Activated CD4-positive, alpha-beta memory T cell treated with anti-CD3 and anti-CD28 coated beads for 36 hours (primary cell): ENCODE results near the gene CITED4. TPM values are rescaled to one million over a fixed set of nuclear protein-coding genes. Genes with fewer than 3 reads are reported as not detected.
A peak's percentile ranks its signal among the peaks of the same experiment; 100 is the strongest.

Experiments
- CTCF ChIA-PET: fragments of 350-600 bp; sonication (Branson Sonifier 250); formaldehyde crosslinking; loops from one replicate; lab custom pipeline; 2021; ENCODE audit warnings: antibody characterized with exemption, inconsistent platforms; lab: Charles Lee
- POLR2A ChIA-PET: fragments of 350-600 bp; sonication (Branson Sonifier 250); formaldehyde crosslinking; loops from one replicate; lab custom pipeline; 2021; ENCODE audit warnings: antibody characterized with exemption; lab: Charles Lee
- DNase-seq: peaks from one replicate; pipeline ENCODE4 v3.0.0-alpha.2; 2020
- H3K27ac Mint-ChIP-seq: one replicate; pipeline ENCODE4 v1.8.0; 2021; ENCODE audit warnings: mixed read lengths
- H3K27me3 Mint-ChIP-seq: one replicate; pipeline ENCODE4 v1.8.0; 2021; ENCODE audit warnings: mixed read lengths
- H3K36me3 Mint-ChIP-seq: one replicate; pipeline ENCODE4 v1.8.0; 2021; ENCODE audit warnings: mixed read lengths
- H3K4me1 Mint-ChIP-seq: one replicate; pipeline ENCODE4 v1.8.0; 2021; ENCODE audit warnings: low read depth, mixed read lengths
- H3K4me3 Mint-ChIP-seq: one replicate; pipeline ENCODE4 v1.8.0; 2021; ENCODE audit warnings: mild to moderate bottlenecking, mixed read lengths
- H3K9me3 Mint-ChIP-seq: one replicate; pipeline ENCODE4 v1.8.0; 2021; ENCODE audit warnings: mixed read lengths
- intact Hi-C: fragments of 100-400 bp; cut with micrococcal nuclease; formaldehyde crosslinking; loops from one replicate; pipeline ENCODE4 v1.15.1; 2023
- total RNA-seq, 2 experiments: library from RNA; stranded (reverse); gene quantifications; one replicate each; pipeline ENCODE4 v1.2.3, GENCODE V29; 2021

Gene CITED4
- total RNA-seq, 2 experiments from 2014 or later, result 1.9 to 2.1 TPM

DNA sequence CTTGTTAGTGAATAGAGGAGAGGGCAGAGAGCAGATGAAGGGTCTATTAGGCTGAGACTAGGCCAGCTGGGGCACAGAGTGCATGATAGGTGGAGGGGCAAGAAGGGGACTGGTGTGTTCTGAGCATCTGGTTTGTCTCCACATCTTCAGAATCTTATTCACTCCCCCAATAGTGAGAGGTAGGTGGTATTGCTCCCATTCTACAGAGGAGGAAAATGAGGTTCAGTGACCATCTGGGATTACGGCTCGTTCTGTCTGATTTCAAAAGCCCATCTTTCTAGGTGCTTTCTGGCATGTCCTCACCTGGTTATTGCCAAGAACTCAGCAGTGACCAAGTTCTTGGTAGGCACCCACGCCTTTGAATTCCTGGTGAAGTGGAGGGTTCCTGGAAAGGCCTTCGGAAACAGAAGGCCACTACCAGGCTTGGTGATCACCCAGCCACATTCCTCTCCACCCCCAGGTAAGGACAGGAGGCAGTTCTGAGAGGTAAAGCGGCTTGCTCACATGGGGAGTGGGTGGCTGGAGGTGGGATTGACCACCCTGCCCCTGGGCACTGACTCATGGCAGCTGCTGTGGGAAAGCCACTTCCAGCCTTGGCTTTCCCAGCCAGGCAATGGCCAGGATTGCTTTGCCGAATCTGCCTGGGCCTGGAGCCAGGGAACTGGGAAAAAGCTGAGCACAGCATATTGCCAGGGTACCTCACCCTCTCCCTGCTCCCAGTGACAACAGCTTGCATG is 18.8 kb upstream of the CITED4 start:
- ChIA-PET POLR2A (no interaction called here), CTCF (no interaction called here)
- DNase-seq, result no peak
- Mint-ChIP-seq H3K36me3 (peaks cover 8% of the 10 kb centered on the region), H3K27ac (no peak overlapping the region), H3K9me3 (peaks cover 10% of the 10 kb centered on the region), H3K4me3 (no peak overlapping the region), H3K27me3 (peaks cover 23% of the 10 kb centered on the region), H3K4me1 (peaks cover 19% of the 10 kb centered on the region)
- intact Hi-C loops, result no loop called here

DNA sequence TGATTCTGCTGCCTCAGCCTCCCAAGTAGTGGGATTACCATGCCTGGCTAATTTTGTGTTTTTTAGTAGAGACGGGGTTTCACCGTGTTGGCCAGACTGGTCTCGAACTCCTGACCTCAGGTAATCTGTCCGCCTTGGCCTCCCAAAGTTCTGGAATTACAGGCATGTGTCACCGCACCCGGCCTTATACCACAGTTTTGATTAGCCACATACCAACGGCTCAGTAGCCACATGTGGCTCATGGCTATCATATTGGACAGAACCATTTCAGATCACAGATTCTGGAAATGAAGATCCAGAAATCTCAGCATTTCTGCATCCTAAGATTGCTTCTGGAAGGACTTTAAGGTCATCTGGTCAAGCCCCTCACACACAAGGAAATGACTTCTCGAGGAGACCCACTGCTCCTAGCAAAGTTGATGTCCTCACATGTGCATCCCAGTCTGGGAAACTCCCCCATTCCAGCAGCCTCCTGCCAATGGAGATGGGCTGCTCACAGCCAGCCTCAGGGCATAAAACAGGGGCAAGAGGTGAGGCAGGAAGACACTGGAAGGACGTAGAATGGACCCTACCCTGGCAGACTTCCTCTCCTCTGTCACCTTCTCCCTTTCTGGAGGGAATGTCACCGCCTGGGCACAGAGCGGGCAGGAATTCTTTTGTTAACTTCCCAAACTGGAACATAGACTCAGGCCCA is 17.5 kb upstream of the CITED4 start:
- Mint-ChIP-seq H3K4me1 (peaks cover 31% of the 10 kb centered on the region), H3K27ac (no peak overlapping the region), H3K36me3 (peaks cover 11% of the 10 kb centered on the region), H3K4me3 (no peak overlapping the region), H3K27me3 (peaks cover 12% of the 10 kb centered on the region), H3K9me3 (peaks cover 14% of the 10 kb centered on the region)
- intact Hi-C loops, result no loop called here
- POLR2A ChIA-PET, result no interaction called here
- no peak for DNase-seq
- CTCF ChIA-PET, result no interaction called here

DNA sequence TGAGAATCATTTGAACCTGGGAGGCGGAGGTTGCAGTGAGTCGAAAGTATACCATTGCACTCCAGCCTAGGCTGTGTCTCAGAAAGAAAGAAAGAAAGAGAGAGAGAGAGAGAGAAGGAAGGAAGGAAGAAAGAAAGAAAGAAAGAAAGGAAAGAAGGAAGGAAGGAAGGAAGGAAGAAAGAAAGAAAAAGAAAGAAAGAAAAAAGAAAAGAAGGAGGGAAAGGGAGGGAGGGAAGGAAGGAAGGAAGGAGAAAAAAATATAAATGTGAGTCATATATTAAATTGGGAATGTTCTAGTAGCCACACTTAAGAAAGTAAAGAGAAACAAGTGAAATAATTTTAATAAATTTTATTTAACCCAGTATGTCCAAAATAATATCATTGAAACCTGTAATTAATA is 16.7 kb upstream of the CITED4 start:
- intact Hi-C loops, result no loop called here
- Mint-ChIP-seq H3K4me1 (peaks cover 30% of the 10 kb centered on the region), H3K4me3 (no peak overlapping the region), H3K27me3 (peaks cover 8% of the 10 kb centered on the region), H3K36me3 (peaks cover 11% of the 10 kb centered on the region), H3K27ac (no peak overlapping the region), H3K9me3 (peaks cover 14% of the 10 kb centered on the region)
- ChIA-PET CTCF (interaction anchor here (4.0 kb wide), 1 partner anchor 74 kb away, joined by 28 read pairs; no protein-coding TSS in a partner anchor), POLR2A (no interaction called here)
- DNase-seq, result no peak

DNA sequence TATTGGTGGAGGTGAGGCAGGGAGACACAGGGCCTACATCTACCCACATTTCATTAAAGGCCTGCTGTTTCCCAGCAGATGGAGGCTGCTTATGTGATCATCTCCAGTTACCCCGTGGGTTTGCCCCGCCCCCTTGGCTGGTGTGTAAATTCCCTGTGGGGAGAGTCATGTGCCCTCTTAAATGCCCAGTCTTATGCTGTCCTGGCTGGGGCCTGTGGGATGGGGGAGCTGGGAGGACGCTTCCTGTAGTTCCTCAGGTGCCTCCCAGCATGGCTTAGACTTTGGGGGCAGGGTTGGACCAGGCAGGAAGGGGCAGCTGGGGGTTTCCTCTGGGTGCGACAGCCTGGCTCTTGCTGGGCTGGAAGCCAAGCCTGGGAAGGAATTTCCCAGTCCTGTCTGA is 15.5 kb upstream of the CITED4 start:
- POLR2A ChIA-PET, result no interaction called here
- Mint-ChIP-seq H3K27me3 (peaks cover 2% of the 10 kb centered on the region), H3K27ac (no peak overlapping the region), H3K4me1 (peaks cover 30% of the 10 kb centered on the region), H3K36me3 (peaks cover 9% of the 10 kb centered on the region), H3K4me3 (no peak overlapping the region), H3K9me3 (peaks cover 14% of the 10 kb centered on the region)
- intact Hi-C loops, result no loop called here
- CTCF ChIA-PET, result interaction anchor here (4.0 kb wide), 1 partner anchor 75 kb away, joined by 28 read pairs; no protein-coding TSS in a partner anchor
- DNase-seq, result peak; percentile 49

DNA sequence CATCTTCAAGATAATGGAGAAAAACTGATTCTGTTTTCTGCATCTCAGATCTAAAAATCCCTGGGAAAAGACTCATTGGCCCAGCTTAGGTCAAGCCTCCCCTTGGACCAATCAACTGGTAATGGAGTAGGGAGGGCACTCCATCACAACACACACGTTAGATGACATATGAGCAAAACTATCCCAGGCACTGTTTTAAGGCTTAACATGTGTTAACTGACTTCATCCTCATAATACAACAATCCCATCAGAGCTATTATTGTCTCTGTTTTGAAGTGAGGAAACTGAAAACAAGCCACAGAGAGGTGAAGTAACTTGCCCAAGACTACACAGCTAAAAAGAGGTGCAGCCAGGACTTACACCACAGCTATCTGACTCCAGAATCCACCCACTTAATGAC is 14.7 kb upstream of the CITED4 start:
- Mint-ChIP-seq H3K27me3 (no peaks in the 10 kb centered on the region), H3K4me1 (peaks cover 30% of the 10 kb centered on the region), H3K36me3 (peaks cover 9% of the 10 kb centered on the region), H3K27ac (peak overlapping the region; percentile 28), H3K9me3 (peaks cover 14% of the 10 kb centered on the region), H3K4me3 (no peak overlapping the region)
- no peak for DNase-seq
- intact Hi-C loops, result no loop called here
- ChIA-PET CTCF (interaction anchor here (0.6 to 4.0 kb wide), 5 partner anchors 15 to 183 kb away, joined by 3 to 28 read pairs (median 3); partner anchors contain the start of gene CITED4), POLR2A (interaction anchor here (0.5 to 1.6 kb wide), 3 partner anchors 15 to 103 kb away, joined by 3 to 5 read pairs (median 4); partner anchors contain the start of genes CITED4 and CTPS1)

DNA sequence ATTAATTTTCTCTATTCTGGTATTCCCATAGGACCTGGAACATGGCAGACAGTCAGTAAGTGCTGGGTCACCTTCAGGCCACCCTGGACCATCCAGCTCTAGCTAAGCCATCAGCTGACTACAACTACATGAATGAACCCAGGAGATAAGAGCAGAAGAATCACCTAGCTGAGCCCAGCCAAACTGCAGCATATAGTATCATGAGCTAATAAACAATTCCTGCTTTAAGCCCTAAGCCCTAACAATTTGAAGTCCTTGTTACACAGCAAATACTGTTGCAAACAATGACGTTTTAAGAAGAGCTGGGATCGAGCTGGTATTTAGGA is 14.2 kb upstream of the CITED4 start:
- Mint-ChIP-seq H3K36me3 (peaks cover 9% of the 10 kb centered on the region), H3K4me1 (peaks cover 30% of the 10 kb centered on the region), H3K9me3 (peaks cover 14% of the 10 kb centered on the region), H3K4me3 (no peak overlapping the region), H3K27me3 (no peaks in the 10 kb centered on the region), H3K27ac (peak overlapping the region; percentile 73)
- POLR2A ChIA-PET, result interaction anchor here (1.2 to 1.6 kb wide), 2 partner anchors 14 to 104 kb away, joined by 4 to 5 read pairs; partner anchors contain the start of genes CITED4 and CTPS1
- CTCF ChIA-PET, result interaction anchor here (0.6 to 4.0 kb wide), 6 partner anchors 14 to 183 kb away, joined by 3 to 28 read pairs (median 4); partner anchors contain the start of gene CITED4
- intact Hi-C loops, result no loop called here
- DNase-seq, result no peak

DNA sequence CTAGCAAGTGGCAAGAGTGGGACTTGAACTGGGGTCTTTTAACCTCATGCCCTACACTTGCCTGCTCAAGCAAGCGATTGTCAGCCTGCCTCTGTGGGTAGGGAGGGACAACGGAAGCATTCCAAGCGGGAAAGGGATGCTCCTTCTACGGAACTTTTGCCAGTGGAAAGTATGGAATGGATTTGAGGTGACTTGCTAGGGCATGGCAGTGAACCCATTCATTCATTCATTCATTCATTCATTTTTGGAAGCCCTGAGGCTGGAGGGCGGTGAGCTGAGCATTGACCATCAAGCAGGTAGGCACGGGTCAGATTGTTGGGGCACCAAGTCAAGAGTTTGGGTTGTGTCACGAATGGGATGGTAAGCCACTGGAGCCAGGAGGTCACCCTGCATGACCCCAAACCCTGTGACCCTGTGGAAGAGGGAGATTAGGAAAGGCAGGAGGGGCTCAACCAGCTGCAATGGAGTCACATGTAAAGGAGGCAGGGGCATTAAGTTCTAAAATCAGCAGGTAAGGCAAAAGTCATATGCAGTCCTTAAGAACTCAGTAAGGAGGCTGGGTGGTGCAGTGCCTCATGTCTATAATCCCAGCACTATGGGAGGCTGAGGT is 11.8 kb upstream of the CITED4 start:
- ChIA-PET POLR2A (interaction anchor here (0.7 kb wide), 1 partner anchor 105 kb away, joined by 3 read pairs; the partner anchor contains the start of gene CTPS1), CTCF (interaction anchor here (0.6 to 1.1 kb wide), 2 partner anchors 77 to 79 kb away, joined by 3 read pairs; no protein-coding TSS in a partner anchor)
- no peak for DNase-seq
- Mint-ChIP-seq H3K4me3 (no peak overlapping the region), H3K27ac (no peak overlapping the region), H3K4me1 (peaks cover 30% of the 10 kb centered on the region), H3K9me3 (peaks cover 18% of the 10 kb centered on the region), H3K36me3 (peaks cover 9% of the 10 kb centered on the region), H3K27me3 (no peaks in the 10 kb centered on the region)
- intact Hi-C loops, result no loop called here

DNA sequence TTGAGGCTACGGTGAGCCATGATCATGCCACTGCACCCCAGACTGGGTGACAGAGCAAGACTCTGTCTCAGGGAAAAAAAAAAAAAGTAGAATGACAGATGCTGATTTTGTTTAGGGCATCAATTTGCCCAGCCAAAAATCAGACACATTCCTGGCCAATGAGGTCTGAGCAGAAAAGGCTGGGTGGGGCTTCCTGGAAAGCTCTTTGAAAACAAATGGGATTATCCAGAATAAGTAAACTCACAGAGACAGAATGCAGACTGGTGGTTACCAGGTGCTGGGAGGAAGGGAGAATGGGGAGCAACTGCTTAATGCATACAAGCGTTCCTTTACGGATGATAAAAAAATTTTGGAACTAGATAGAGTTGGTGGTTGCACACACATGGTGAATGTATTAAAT is 10.1 kb upstream of the CITED4 start:
- Mint-ChIP-seq H3K27ac (no peak overlapping the region), H3K9me3 (peaks cover 18% of the 10 kb centered on the region), H3K27me3 (no peaks in the 10 kb centered on the region), H3K4me1 (peaks cover 30% of the 10 kb centered on the region), H3K36me3 (peaks cover 9% of the 10 kb centered on the region), H3K4me3 (no peak overlapping the region)
- no peak for DNase-seq
- ChIA-PET POLR2A (no interaction called here), CTCF (interaction anchor here (1.3 to 1.4 kb wide), 2 partner anchors 23 to 79 kb away, joined by 4 to 5 read pairs; no protein-coding TSS in a partner anchor)
- intact Hi-C loops, result no loop called here

DNA sequence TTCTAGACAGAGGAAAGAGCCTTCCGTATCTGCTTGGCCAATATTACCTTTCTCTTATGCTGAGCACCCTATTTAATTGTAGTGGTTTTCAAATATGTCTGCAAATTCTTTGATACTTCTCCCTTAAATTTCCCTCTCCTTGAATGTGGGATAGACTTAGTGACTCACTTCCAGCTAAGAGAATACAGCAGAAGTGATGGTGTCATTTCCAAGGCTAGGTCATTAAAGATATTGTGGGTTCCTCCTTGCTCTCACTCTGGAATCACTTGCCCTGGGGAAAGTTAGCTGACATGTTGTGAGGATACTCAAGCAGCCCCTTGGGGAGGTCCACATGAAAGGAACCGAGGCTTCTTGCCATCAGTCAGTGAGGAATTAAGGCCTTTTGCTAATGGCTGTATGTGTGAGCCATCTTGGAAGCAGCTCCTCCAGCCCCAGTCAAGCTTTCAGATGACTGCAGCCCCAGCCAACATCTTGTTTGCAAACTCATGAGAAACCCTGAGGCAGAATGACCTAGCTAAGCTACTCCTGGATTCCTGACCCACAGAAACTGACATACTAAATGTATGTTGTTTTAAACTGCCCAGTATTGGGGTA is 8.1 kb upstream of the CITED4 start:
- H3K36me3 Mint-ChIP-seq, result no peaks in the 10 kb centered on the region
- peaks cover 12% of the 10 kb centered on the region for H3K4me1 Mint-ChIP-seq
- no peak overlapping the region for H3K4me3 Mint-ChIP-seq
- intact Hi-C loops, result no loop called here
- H3K9me3 Mint-ChIP-seq, result peaks cover 4% of the 10 kb centered on the region
- ChIA-PET CTCF (interaction anchor here (0.9 to 1.0 kb wide), 2 partner anchors 20 to 80 kb away, joined by 3 read pairs; no protein-coding TSS in a partner anchor), POLR2A (no interaction called here)
- DNase-seq, result no peak
- no peak overlapping the region for H3K27ac Mint-ChIP-seq
- H3K27me3 Mint-ChIP-seq, result no peaks in the 10 kb centered on the region

DNA sequence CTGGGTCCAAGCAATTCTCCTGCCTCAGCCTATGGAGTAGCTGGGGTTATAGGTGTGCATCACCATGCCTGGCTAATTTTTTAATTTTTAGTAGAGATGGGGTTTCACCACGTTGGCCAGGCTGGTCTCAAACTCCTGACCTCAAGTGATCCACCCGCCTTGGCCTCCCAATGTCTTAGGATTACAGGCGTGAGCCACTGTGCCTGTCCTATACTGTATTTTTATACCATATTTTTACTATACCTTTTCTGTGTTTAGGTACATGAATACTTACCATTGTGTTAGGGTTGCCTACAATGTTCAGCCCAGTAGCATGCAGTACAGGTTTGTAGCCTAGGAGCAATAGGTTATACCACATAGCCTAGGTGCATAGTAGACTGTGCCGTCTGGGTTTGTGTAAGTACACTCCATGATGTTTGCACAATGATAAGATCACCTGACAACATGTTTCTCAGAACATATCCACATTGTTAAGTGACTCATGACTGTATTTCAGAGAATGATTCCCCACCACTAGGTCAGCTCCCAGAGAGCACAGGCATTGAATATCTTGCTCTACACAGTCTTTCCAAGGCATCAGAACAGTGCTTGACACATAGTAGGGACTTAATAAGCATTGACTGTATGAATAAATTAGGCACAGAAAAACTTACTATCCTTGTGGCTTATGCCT is 6.0 kb upstream of the CITED4 start:
- H3K27ac Mint-ChIP-seq, result no peak overlapping the region
- intact Hi-C loops, result no loop called here
- DNase-seq, result no peak

More for the DNA sequence above, 6.0 kb upstream of the CITED4 start:
- Mint-ChIP-seq H3K9me3 (peaks cover 4% of the 10 kb centered on the region), H3K4me3 (no peak overlapping the region), H3K27me3 (no peaks in the 10 kb centered on the region), H3K4me1 (peaks cover 5% of the 10 kb centered on the region), H3K36me3 (no peaks in the 10 kb centered on the region)
- ChIA-PET CTCF (interaction anchor here (1.0 kb wide), 1 partner anchor 177 kb away, joined by 3 read pairs; the partner anchor contains the start of gene NFYC), POLR2A (no interaction called here)
